GM19099 (cell line): ENCODE results near the gene MYO5A.

Experiments
- POLR2A ChIP-seq: IDR thresholded peaks from 3 replicates; pipeline ENCODE4 v1.6.1; 2011; ENCODE audit warnings: low read depth; ENCODE audit not compliant: insufficient read length; ENCODE audit errors: extremely low read depth

The MYO5A gene

GRCh38 chr15:52518487-52519371 lies 10.0 kb downstream of the MYO5A start:
- TF ChIP-seq POLR2A, result no peak

- no peak for TF ChIP-seq POLR2A
Observed at GRCh38 chr15:52517014-52517413, 11.7 kb downstream of the MYO5A start.

- TF ChIP-seq POLR2A, result no peak
Observed at GRCh38 chr15:52515343-52515742, 13.3 kb downstream of the MYO5A start.

GRCh38 chr15:52514482-52514881 lies 14.2 kb downstream of the MYO5A start:
- TF ChIP-seq POLR2A, result no peak

DNA sequence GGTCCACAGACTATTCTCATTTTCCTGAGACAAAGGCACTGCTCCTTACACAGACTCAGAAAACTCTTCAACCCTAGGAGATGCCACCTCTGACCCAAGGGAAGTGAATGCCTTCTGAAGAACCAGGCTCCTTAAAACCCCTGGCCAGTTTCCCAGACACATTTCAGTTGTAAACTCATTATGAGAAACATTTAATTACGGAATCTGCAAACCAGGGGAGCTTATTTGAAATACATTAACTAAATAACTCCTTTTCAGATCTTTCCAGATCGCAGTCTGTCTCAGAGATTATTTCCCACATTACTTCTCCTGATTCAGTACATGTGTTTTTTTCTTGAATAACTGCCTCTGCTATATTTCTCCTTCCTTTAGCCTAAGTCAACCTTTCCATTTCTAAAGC lies 17.6 kb downstream of the MYO5A start:
- no peak for TF ChIP-seq POLR2A

- TF ChIP-seq POLR2A, result no peak
Observed at GRCh38 chr15:52509500-52510245, 19.0 kb downstream of the MYO5A start.

DNA sequence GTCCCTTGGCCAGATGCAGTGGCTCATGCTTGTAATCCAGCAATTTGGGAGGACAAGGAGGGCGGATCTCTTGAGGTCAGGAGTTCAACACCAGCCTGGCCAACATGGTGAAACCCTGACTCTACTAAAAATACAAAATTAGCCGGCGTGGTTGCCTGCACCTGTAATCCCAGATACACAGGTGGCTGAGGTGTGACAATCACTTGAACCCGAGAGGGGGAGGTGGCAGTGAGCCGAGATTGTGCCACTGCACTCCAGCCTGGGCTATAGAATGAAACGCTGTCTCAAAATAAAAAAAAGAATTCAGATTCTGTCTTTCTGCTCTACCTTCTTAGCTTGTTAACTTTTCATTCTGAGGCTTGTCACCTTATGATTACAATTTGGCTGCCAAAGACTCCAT lies 22.1 kb downstream of the MYO5A start:
- no peak for TF ChIP-seq POLR2A

DNA sequence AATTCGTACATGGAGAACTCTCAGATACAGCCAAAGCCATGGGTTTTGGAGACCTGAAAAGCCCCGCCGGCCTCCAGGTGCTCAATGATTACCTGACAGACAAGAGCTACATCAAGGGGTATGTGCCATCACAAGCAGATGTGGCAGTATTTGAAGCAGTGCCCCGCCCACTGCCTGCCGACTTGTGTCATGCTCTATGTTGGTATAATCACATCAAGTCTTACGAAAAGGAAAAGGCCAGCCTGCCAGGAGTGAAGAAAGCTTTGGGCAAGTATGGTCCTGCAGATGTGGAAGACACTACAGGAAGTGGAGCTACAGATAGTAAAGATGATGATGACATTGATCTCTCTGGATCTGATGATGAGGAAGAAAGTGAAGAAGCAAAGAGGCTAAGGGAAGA lies 23.5 kb downstream of the MYO5A start:
- TF ChIP-seq POLR2A, result no peak

DNA sequence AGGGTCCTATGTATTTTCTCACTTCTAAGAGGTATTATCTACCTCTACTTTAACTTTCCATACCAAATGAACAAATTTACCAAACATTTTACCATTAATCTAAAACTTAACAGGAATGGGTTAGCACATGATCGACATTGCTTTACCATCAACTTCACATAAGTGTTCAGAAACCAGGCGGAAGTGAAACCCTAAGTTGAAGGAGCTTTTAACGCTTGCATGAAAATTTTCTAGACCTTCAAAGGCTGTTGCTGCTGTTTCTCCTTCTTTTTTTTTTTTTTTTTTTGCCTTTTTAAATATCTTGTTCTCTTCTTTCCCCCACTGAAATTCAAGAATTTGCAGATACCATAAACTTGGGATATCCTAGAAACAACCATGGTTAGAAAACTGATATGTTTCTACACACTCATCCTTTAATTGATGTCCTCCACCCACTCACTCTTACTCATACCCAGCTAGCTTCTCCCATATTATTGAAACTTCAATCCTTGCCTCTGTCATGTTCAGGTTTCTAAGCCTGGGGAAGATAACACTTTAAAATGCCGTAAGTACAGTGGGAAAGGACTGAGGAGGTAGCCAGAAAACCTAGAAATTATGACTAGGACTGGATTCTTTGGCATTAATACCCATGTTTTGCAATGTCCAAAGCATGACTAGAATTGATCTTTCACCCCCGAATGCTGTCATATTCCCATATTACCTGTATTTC lies 24.7 kb downstream of the MYO5A start:
- no peak for TF ChIP-seq POLR2A

GRCh38 chr15:52502608-52503007 lies 26.1 kb downstream of the MYO5A start:
- no peak for TF ChIP-seq POLR2A

- no peak for TF ChIP-seq POLR2A
Observed at GRCh38 chr15:52499506-52499905, 29.2 kb downstream of the MYO5A start.

DNA sequence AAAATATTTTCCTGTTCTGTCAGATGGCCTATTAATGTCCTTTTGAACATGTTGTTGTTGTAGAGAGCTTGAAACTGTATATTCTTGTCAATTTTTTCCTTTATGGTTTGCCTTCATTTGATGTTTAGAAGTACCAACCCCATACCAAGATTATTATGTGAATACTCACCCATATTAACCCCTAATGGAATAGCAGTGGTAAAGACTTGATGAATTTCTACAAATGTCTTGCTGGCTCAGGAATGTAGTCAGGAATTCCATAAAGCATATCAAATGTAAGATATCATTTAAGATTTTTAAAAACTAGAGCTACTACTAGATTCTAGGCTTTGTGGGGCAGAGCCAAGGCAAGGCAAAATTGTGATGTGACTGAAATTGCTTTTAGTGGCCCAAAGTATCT lies 30.0 kb downstream of the MYO5A start:
- TF ChIP-seq POLR2A, result no peak

DNA sequence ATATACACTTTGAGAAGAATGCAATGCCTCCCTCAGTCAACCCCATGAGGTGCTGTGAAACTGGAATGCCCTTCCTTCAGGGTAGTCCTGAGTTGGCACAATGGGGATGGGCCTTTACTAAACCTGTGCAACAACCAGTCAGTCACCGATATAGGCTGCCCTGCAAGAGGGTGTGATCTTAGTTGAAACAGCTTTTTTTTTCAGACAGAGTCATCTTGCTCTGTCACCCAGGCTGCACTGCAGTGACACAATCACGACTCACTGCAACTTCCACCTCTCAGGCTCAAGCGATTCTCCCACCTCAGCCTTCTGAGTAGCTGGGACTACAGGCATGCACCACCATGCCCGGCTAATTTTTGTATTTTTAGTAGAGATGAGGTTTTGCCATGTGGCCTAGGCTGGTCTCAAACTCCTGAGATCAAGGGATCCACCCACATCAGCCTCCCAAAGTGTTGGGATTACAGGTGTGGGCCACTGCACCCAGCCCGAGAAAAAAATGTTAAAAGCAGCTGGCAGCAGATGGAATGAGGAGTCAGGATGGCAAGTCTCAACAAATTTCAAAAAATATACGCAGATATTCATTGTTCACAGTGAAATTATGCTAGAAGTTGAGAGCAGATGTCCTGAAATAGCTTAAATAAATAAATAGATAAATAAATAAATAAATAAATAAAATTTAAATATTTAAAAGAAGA lies 31.8 kb downstream of the MYO5A start:
- TF ChIP-seq POLR2A, result no peak

DNA sequence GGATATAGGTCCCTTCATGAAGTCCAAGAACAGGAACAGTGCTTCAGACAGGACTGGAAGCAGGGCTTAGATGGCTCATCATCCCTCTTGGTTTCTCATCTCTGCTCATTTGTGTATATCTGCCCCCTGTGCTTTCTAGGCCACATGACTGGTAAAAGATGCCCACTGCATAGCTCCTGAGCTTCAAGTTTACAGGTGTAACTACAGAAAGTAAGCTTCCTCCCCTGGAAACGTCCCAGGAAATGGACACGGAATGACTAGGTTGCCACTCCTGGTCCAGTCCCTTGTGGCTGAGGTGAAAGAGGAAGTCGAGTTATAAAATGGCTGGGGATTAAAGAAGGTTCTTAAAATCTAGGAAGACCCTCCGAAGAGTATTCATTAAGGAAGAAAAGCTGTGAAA lies 32.5 kb downstream of the MYO5A start:
- TF ChIP-seq POLR2A, result no peak

- TF ChIP-seq POLR2A, result no peak
Observed at GRCh38 chr15:52495125-52495524, 33.6 kb downstream of the MYO5A start.
